Adrenal gland (tissue), 12 donors: Measurements from ENCODE around the gene KCNC1. TPM values are rescaled to one million over a fixed set of nuclear protein-coding genes. Genes with fewer than 3 reads are reported as not detected.

Experiments used
- DNase-seq, 7 donors: peaks; one replicate each; pipeline ENCODE4 v3.0.0-alpha.2; 2019 to 2020
- H3K27ac ChIP-seq, 5 donors: fragments of 200-600 bp; sonication (generic) in 4 of 5; 1 replicate in 3 of 5; 2 replicates in 2 of 5; pipeline versions ENCODE4 v1.5.1 to v1.8.0; 2016 to 2020; ENCODE audit warnings: mild to moderate bottlenecking in 1 of 5
- H3K27me3 ChIP-seq: fragments of 200-600 bp; 2 replicates; pipeline ENCODE4 v1.8.0; 2021
- H3K36me3 ChIP-seq, 2 donors: fragments of 200-600 bp; replicated peaks in 1 of 2; 1 replicate in 1 of 2; 2 replicates in 1 of 2; pipeline versions ENCODE4 v1.5.1 to v1.8.0; 2018 to 2022
- H3K4me1 ChIP-seq, 2 donors: fragments of 200-600 bp; replicated peaks in 1 of 2; 1 replicate in 1 of 2; 2 replicates in 1 of 2; pipeline versions ENCODE4 v1.5.1 to v1.8.0; 2018 to 2021
- H3K4me3 ChIP-seq, 4 donors: fragments of 200-600 bp; sonication (generic) in 3 of 4; one replicate each; pipeline ENCODE4 v1.5.1; 2016 to 2018
- H3K9me3 ChIP-seq, 3 donors: fragments of 200-600 bp; sonication (generic) in 1 of 3; replicated peaks in 1 of 3; 1 replicate in 2 of 3; 2 replicates in 1 of 3; pipeline versions ENCODE4 v1.5.1 to v1.8.0; 2016 to 2021
- CTCF ChIP-seq, 6 experiments: fragments of 450-650 bp in 4 of 6; fragments of 200-600 bp in 2 of 6; sonication (generic) in 1 of 6; IDR thresholded peaks; 1 replicate in 5 of 6; 2 replicates in 1 of 6; pipeline versions ENCODE4 v1.5.1 to v1.8.0; 2016 to 2021; ENCODE audit warnings: antibody characterized with exemption in 6 of 6, mild to moderate bottlenecking in 2 of 6, moderate library complexity in 1 of 6
- POLR2A ChIP-seq, 2 donors: fragments of 450-650 bp; IDR thresholded peaks; one replicate each; pipeline ENCODE4 v1.6.1; 2017; ENCODE audit warnings: antibody characterized with exemption in 2 of 2, mild to moderate bottlenecking in 2 of 2, moderate library complexity in 1 of 2
- WGBS, 4 donors: extraction: QIAGEN DNeasy Blood & Tissue Kit in 2 of 4; methylation state at CpG; one replicate each; pipeline versions ENCODE4 v1.1.5 to v1.1.7; 2013 to 2017; 5-methylcytosine and 5-hydroxymethylcytosine counted together
- intact Hi-C, 2 donors: fragments of 100-400 bp; cut with DNase I; formaldehyde crosslinking; loops; one replicate each; pipeline versions ENCODE4 v1.14.1 to v1.15.0; 2022 to 2023
- polyA plus RNA-seq, 3 donors: library from polyadenylated mRNA; stranded (reverse); fragments of 200-250 nt in 2 of 3; fragments of 350-450 nt in 1 of 3; fragmentation: Illumina TruSeq in 1 of 3; extraction: RNeasy Lipid Tissue Mini Kit (QIAGEN cat#74804) in 1 of 3; gene quantifications; one replicate each; pipeline ENCODE4 v1.2.3, GENCODE V29; 2013 to 2014
- total RNA-seq, 9 donors: library from RNA; depleted of rRNA in 4 of 9; stranded (reverse); fragments of >200 nt in 4 of 9; fragments of 120-200 nt in 1 of 9; fragmentation: NEBNext Ultra II Directional in 1 of 9; extraction: Animal tissue kit (Norgen Biotek cat#: 25700) in 1 of 9; gene quantifications; one replicate each; pipeline versions ENCODE4 v1.1.0 to v1.2.4, GENCODE V29; 2013 to 2023
- donor health status: healthy with polysubstance abuse.
- donor health status: Bipolar disorder and iron deficiency.
- donor health status: DM: yes; HTN: yes; CAD: no.
- donor health status: DM: no; HTN: no; CAD: no.
- donor health status: DM: no; HTN: no; CAD: no.
- donor health status: DM: yes; HTN: yes; CAD: no.

Gene KCNC1
- total and polyA plus RNA-seq, 12 donors: 0.06 to 1.3 (median 0.55) TPM; not detected in 3

GRCh38 chr11:17707830-17708229, 26.8 kb upstream of the KCNC1 start:
- Histone ChIP-seq H3K9me3 (no peaks in the 10 kb centered on the region), H3K4me3 (no peak overlapping the region), H3K36me3 (no peaks in the 10 kb centered on the region), H3K27me3 (peaks cover 6% of the 10 kb centered on the region), H3K4me1 (no peaks in the 10 kb centered on the region), H3K27ac (no peak overlapping the region)
- intact Hi-C loops: no loop called here
- no peak for DNase-seq
- TF ChIP-seq CTCF (IDR thresholded peaks at IDR 0.05): no peak
- no peak for TF ChIP-seq POLR2A (IDR thresholded peaks at IDR 0.05)
- 40 to 74% (median 62%) methylated on average over 2 to 4 of the region's 4 CpGs for WGBS, 4 donors

GRCh38 chr11:17711836-17712235, 22.7 kb upstream of the KCNC1 start:
- Histone ChIP-seq H3K4me1 (no peaks in the 10 kb centered on the region), H3K36me3 (no peaks in the 10 kb centered on the region), H3K4me3 (no peak overlapping the region), H3K27ac (no peak overlapping the region), H3K9me3 (no peaks in the 10 kb centered on the region), H3K27me3 (peaks cover 15% of the 10 kb centered on the region)
- intact Hi-C loops: loop anchor here in 1 of 2 donors (10.0 kb wide), 1 partner anchor 117 kb away; no protein-coding TSS in a partner anchor
- 16 to 26% (median 20%) methylated on average over 4 of the region's 4 CpGs for WGBS, 4 donors
- TF ChIP-seq CTCF (IDR thresholded peaks at IDR 0.05): no peak
- no peak for DNase-seq

GRCh38 chr11:17713851-17714250, 20.7 kb upstream of the KCNC1 start:
- intact Hi-C loops: loop anchor here in 1 of 2 donors (10.0 kb wide), 1 partner anchor 119 kb away; no protein-coding TSS in a partner anchor
- TF ChIP-seq CTCF (IDR thresholded peaks at IDR 0.05) (no peak), POLR2A (IDR thresholded peaks at IDR 0.05) (no peak)
- Histone ChIP-seq H3K9me3 (no peaks in the 10 kb centered on the region), H3K27ac (no peak overlapping the region), H3K4me1 (no peaks in the 10 kb centered on the region), H3K36me3 (no peaks in the 10 kb centered on the region), H3K4me3 (no peak overlapping the region), H3K27me3 (peaks cover 21% of the 10 kb centered on the region)
- no peak for DNase-seq
- WGBS, 4 donors: 0 to 16% methylated on average over 1 of the region's 1 CpG; no CpG with 5 or more reads in 2 of the 4 donors

GRCh38 chr11:17714356-17714854, 20.2 kb upstream of the KCNC1 start:
- H3K27me3 ChIP-seq: peaks cover 26% of the 10 kb centered on the region
- H3K4me3 ChIP-seq: no peak overlapping the region
- DNase-seq: no peak
- H3K4me1 ChIP-seq: no peaks in the 10 kb centered on the region
- no peak for TF ChIP-seq POLR2A (IDR thresholded peaks at IDR 0.05)
- no peak for TF ChIP-seq CTCF (IDR thresholded peaks at IDR 0.05)
- WGBS, 4 donors: 40 to 60% (median 55%) methylated on average over 4 to 8 of the region's 8 CpGs; no CpG with 5 or more reads in 1 of the 4 donors
- H3K36me3 ChIP-seq: no peaks in the 10 kb centered on the region
- no peak overlapping the region for H3K27ac ChIP-seq
- H3K9me3 ChIP-seq: no peaks in the 10 kb centered on the region
- intact Hi-C loops: loop anchor here in 1 of 2 donors (10.0 kb wide), 1 partner anchor 120 kb away; no protein-coding TSS in a partner anchor
